ENCODE data around the gene HECW1. TPM values are rescaled to one million over a fixed set of nuclear protein-coding genes. Genes with fewer than 3 reads are reported as not detected.

Gene HECW1
- total RNA-seq, 2 donors from 2014 or later, result 0.04 TPM; not detected in 1

- no peak overlapping the region for H3K27ac ChIP-seq
- TF ChIP-seq CTCF (IDR thresholded peaks at IDR 0.05), result no peak
- no peak for DNase-seq (ENCODE audit: low spot score)
- no peaks in the 10 kb centered on the region for H3K9me3 ChIP-seq
- no peaks in the 10 kb centered on the region for H3K4me1 ChIP-seq
- no peak overlapping the region for H3K4me3 ChIP-seq
- H3K27me3 ChIP-seq, result no peaks in the 10 kb centered on the region
- no peaks in the 10 kb centered on the region for H3K36me3 ChIP-seq
Measured at GRCh38 chr7:43372676-43373355, 260.4 kb downstream of the HECW1 start.

- no peaks in the 10 kb centered on the region for H3K9me3 ChIP-seq
- TF ChIP-seq CTCF (IDR thresholded peaks at IDR 0.05), result no peak
- H3K27me3 ChIP-seq, result no peaks in the 10 kb centered on the region
- H3K36me3 ChIP-seq, result no peaks in the 10 kb centered on the region
- no peak overlapping the region for H3K27ac ChIP-seq
- H3K4me3 ChIP-seq, result no peak overlapping the region
- no peak for DNase-seq (ENCODE audit: low spot score)
- H3K4me1 ChIP-seq, result no peaks in the 10 kb centered on the region
Measured at GRCh38 chr7:43377196-43377960, 264.9 kb downstream of the HECW1 start.

GRCh38 chr7:43379210-43379609, 266.8 kb downstream of the HECW1 start:
- Histone ChIP-seq H3K27me3 (no peaks in the 10 kb centered on the region), H3K36me3 (no peaks in the 10 kb centered on the region), H3K4me3 (no peak overlapping the region), H3K4me1 (no peaks in the 10 kb centered on the region), H3K27ac (no peak overlapping the region), H3K9me3 (no peaks in the 10 kb centered on the region)
- no peak for DNase-seq (ENCODE audit: low spot score)
- no peak for TF ChIP-seq CTCF (IDR thresholded peaks at IDR 0.05)

GRCh38 chr7:43384616-43385308, 272.3 kb downstream of the HECW1 start:
- TF ChIP-seq CTCF (IDR thresholded peaks at IDR 0.05), result no peak
- H3K27me3 ChIP-seq, result no peaks in the 10 kb centered on the region
- H3K4me1 ChIP-seq, result no peaks in the 10 kb centered on the region
- no peak overlapping the region for H3K4me3 ChIP-seq
- H3K9me3 ChIP-seq, result no peaks in the 10 kb centered on the region
- H3K36me3 ChIP-seq, result no peaks in the 10 kb centered on the region
- no peak for DNase-seq (ENCODE audit: low spot score)
- H3K27ac ChIP-seq, result no peak overlapping the region

- Histone ChIP-seq H3K27me3 (no peaks in the 10 kb centered on the region), H3K4me3 (no peak overlapping the region), H3K36me3 (no peaks in the 10 kb centered on the region), H3K4me1 (no peaks in the 10 kb centered on the region), H3K9me3 (no peaks in the 10 kb centered on the region), H3K27ac (no peak overlapping the region)
- no peak for TF ChIP-seq CTCF (IDR thresholded peaks at IDR 0.05)
- DNase-seq (ENCODE audit: low spot score), result no peak
Measured at GRCh38 chr7:43385309-43385680, 272.8 kb downstream of the HECW1 start.

All from right atrium auricular region (tissue), 2 donors.